GM20431 (cell line): ENCODE results near the gene PAIP2.
"Not testable (repeated sequence)": the region's sequence is repeated elsewhere in the genome, so short reads cannot be mapped to it uniquely, and the experiment has no call there.

Source experiments
- in situ Hi-C: fragments of 300-500 bp; cut with MseI, MboI; formaldehyde crosslinking; loops from one replicate; pipeline ENCODE4 v1.15.0; 2020; ENCODE audit warnings: low sequenced_read_pairs; ENCODE audit not compliant: unreplicated experiment

PAIP2 gene

DNA sequence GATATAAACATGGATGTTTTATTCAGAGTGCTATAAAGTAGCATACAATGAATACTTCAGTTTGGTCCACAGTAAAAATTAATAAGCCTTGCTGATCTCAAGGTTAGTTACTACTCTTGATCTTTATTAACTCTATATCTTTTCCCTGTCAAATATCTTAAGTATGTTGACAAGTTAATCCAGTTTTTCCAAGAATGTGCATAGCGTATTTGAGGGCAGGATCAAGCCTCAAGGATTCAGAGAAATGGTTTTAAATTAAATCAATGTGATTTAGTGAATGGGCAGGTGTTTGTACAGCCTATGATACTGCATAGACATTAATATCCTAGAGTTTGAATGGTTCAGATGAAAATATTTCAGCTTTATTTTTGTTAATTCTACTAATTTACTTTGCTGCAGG is 27.4 kb upstream of the PAIP2 start:
- in situ Hi-C loops, result no loop called here

DNA sequence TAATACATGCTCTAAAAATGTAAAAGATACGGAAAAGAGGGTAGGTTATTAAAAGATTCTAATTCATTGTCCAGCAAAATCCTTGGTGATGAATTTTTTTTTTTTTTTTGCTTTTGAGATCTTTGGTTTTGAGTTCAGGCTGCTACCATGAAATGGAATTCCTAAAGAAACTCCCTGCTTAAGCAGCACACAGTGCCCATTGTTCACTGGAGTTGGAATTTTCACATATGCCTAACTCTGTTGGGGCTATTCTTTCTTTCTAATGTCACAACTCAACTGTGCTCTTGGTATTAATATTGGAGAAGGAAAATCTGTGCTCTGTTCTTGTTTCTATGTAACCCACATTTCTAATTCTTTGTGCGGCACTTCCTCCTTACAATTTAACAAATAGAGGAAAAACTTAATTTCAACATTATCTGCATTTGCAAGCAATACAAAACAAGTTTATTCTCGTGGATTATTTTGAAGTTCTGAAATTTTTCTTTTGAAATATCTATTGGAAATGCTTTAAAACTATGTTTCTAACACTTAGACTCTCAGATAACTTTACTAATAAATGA is 26.5 kb upstream of the PAIP2 start:
- in situ Hi-C loops, result no loop called here

DNA sequence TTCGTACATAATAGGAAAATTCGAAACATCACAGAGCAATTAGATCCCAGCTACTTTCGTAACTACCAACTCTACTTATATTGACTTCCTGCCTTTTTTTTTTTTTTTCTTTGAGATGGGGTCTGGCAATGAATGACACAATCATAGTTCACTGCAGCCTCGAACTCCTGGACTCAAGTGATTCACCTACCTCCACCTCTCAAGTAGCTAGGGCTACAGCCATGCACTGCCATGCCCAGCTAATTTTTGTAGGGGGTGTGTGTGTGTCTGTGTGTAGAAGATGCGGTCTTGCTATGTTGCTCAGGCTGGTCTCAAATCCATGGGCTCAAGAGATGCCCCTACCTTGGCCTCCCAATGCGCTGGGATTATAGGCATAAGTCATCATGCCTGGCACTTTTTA is 5.8 kb upstream of the PAIP2 start:
- in situ Hi-C loops, result no loop called here

DNA sequence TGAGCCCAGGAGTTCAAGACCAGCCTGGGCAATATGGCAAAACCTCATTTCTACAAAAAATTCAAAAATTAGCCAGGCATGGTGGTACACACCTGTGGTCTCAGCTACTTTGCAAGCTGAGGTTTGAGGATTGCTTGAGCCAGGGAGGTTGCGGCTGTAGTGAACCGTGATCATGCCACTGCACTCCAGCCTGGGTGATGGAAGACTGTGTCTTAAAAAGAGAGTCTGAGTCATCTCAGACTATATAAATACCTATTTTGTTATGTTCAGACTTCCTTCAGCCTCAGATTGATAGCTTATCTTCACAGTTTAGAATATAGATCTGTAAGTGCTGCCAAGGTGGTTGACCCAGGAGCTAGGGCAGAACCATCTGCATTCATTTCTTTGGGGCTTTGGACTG is 1.6 kb upstream of the PAIP2 start:
- in situ Hi-C loops, result no loop called here

DNA sequence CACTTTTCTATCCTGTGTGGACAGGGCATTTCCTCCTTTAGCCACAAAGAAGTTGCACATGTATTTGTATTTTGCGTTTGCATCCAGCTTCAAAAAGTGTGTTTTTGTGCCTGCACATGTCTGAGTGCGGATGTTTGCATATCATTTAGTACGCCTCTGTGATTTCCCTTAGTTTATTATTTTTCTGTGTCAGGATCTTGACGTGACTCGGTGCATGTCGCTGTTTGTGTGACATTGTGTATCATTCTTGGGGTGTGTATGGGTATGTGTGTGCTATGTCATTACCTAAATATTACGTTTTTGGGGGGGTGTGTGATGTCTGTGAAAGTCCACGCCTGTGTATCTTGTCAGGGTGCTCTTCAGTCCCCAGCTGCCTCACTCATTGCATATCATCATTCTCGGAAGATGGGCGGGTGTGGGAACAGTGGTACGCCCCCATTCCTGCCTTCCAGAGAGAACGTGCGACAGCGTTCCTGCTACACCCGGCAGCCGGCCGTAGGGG is 416 bp upstream of the PAIP2 start:
- in situ Hi-C loops, result no loop called here

DNA sequence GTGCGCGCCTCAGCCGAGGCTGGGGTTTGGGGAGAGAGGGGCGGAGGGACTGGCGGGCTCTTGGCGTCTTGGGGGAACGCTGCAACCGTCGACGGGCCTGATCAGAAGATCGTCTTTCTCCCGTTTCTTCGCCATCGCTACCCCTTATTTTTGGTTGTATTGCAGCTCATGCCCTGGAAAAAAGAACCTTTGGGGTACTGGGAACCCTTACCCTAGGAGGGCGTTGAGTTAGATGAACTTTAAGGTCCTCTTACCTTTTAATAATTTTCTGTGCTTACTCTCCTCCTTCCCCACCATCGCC is 719 bp downstream of the PAIP2 start:
- in situ Hi-C loops, result no loop called here

DNA sequence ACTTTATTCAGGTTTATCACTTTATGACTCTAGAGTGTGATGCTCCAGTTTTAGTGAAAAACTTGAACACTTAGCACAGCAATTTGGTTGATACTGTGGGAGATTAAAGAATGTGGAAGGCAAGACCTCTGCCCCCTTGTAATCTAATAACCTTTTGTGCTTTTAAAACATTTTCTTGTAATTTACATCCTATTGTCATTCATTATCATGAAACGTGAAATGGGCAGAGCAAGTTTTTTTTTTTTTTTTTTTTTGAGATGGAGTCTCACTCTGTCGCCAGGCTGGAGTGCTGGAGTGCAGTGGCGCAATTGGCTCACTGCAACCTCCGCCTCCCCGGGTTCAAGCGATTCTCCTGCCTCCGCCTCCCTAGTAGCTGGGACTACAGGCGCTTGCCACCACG is 1.8 kb downstream of the PAIP2 start:
- in situ Hi-C loops, result no loop called here

DNA sequence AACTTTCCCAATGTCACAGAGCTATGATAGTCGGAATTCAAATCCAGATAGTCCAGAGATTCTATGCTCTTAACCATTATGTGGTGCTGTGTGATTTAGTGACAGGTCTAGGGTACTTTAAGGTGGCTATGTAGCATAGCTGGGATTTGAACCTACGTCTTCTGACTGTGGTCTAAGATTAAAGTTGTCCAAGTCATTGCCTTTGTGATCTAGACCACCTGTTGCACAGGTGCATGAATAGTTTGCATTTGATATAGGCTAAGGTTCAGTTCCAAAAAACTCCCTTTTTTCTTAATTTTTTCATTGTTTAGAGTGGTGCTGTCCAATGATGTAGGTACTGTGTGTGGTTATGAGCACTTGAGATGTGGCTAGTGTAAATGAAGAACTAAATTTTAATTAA is 2.5 kb downstream of the PAIP2 start:
- in situ Hi-C loops, result no loop called here

DNA sequence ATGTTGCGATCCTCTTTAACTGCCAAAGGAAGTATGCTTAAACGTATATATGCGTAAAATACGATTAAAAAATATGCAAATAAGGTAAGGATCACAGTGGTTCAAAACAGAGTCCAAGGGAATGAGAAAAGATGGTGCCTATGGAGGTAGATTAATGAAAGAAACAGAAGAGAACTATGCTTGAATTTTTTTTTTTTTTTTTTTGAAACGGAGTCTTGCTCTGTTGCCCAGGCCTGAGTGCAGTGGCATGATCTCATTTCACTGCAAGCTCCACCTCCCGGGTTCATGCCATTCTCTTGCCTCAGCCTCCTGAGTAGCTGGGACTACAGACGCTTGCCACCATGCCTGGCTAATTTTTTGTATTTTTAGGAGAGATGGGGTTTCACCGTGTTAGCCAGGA is 3.8 kb downstream of the PAIP2 start:
- in situ Hi-C loops, result not testable (repeated sequence)

DNA sequence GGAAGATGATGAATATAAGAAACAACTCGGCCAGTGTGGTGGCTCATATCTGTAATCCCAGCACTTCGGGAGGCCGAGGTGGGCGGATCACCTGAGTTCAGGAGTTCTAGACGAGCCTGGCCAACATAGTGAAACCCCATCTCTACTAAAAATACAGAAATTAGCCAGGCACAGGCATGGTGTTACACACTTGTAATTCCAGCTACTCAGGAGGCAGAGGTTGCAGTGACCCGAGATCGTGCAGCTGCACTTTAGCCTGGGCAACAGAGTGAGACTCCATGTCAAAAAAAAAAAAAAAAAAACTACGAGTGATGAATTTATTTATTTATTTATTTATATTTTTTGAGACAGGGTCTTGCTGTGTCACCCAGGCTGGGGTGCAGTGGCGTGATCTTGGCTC is 6.2 kb downstream of the PAIP2 start:
- in situ Hi-C loops, result not testable (repeated sequence)

DNA sequence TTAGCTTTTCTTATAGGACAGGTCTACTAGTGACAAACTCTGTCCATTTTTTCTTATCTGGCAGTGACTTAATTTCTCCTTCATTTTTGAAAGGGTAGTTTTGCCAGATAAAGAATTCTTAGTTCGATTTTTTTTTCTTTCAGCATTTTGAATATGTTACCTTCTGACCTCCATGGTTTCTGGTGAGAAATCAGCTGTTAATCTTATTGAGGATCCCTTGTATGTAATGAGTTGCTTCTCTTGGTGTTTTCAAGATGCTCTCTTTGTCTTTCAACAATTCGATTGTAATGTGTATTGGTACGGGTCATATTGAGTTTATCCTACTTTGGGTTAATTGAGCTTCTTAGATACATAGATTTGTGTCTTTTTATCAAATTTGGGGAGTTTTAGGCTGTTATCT is 12.5 kb downstream of the PAIP2 start:
- in situ Hi-C loops, result no loop called here

DNA sequence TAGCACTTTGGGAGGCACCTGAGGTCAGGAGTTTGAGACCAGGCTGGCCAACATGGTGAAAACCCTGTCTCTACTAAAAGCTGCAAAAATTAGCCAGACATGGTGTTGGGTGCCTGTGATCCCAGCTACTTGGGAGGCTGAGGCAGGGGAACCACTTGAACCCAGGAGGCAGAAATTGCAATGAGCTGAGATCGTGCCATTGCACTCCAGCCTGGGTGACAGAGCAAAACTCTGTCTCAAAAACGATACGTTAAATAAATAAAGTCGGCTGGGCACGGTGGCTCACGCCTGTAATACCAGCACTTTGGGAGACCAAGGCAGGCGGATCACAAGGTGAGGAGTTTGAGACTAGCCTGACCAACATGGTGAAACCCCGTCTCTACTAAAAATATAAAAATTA is 14.2 kb downstream of the PAIP2 start:
- in situ Hi-C loops, result not testable (repeated sequence)

DNA sequence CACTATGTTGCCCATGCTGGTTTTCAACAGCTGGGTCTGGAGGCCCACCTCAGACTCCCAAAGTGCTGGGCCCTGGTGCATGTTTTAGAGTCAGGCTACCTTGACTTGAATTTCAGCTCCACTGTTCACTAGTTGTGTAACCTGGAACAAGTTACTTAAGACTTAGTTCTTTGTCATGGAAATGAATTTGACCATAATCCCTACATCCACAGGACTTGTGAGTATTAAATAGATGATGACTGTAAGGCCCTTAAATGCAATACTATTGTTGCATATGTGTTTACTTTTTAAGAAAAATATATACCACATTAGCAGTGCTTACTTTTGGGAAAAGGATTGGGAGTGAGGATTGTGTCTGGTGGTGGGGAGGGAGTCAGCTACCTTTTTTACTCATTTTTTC is 16.4 kb downstream of the PAIP2 start:
- in situ Hi-C loops, result no loop called here

DNA sequence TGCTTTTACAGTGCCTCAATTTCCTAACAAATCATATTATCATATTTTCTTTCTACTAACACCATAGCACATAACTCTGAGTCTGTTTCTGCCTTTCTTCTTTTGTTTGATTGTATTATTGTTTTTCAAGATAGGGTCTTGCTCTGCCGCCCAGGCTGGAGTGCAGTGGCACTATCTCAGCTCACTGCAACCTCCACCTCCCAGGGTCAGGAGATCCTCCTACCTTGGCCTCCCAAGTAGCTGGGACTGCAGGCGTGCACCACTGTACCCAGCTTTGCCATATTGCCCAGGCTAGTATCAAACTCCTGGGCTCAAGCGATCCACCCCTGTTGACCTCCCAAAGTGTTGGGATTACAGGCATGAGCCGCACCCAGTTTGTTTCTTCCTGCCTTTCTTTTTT is 18.7 kb downstream of the PAIP2 start:
- in situ Hi-C loops, result no loop called here

DNA sequence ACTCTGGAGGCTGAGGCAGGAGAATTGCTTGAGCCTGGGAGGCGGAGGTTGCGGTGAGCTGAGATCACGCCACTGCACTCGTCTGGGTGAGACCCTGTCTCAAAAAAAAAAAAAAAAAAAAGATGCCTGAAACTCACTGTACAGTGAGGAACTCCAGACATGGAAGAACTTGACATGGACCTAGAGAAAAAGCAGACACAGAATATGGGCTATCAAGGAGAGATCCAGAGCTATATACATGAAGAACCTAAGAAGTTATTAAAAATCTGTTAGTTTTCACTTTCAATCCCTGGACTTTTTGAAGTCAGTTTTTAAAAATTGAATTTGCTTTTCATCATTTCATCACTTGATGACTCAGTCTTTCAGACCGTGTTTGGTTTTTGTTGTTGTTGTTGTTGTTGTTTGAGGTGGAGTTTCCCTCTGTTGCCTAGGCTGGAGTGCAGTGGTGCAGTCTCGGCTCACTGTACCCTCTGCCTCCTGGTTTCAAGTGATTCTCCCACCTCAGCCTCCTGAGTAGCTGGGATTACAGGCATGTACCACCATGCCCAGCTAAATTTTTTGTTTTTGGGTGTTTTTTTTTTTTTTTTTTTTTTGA is 20.3 kb downstream of the PAIP2 start:
- in situ Hi-C loops, result no loop called here

DNA sequence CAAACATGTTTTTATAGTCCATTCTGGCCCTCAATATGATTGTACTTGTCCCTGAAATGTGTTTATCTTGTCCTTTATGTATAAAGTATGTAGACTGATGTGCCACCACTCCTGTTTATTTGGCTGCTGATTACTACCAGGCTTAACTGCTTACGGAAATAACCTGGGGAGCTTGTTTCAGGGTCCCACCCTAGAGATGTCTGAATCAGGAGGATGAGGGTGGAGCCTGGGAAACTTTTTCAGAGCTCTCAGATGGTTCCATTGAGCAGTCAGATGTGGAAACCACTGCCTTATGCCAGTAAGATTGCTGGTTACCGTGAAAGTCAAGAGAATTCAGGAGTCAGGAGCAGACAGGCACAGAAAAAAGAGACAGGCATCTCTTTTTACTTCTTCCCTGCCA is 22.3 kb downstream of the PAIP2 start:
- in situ Hi-C loops, result no loop called here

DNA sequence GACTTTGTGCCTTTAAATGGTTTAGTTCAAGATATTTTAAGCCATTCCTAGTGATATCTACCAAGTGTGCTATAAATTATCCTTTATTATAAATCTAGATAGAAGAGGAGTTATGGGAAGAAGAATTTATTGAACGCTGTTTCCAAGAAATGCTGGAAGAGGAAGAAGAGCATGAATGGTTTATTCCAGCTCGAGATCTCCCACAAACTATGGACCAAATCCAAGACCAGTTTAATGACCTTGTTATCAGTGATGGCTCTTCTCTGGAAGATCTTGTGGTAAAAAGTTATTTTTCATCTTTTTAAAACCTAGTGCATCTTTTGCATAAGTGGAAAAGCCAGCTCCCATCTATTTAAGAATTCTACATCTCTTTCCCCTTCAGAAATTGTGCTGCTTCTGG is 22.8 kb downstream of the PAIP2 start:
- in situ Hi-C loops, result no loop called here

DNA sequence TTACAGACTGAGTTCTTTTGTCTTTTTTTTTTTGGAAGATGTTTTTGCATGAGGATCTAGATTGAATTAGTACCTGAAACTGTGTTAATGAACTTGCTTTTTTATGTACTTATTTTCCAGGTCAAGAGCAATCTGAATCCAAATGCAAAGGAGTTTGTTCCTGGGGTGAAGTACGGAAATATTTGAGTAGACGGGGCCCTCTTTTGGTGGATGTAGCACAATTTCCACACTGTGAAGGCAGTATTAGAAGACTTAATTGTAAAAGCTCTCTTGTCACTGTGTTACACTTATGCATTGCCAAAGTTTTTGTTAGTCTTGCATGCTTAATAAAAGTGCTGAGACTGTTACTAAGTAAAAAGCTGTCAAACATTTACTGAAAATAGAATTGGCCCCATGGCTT is 27.0 kb downstream of the PAIP2 start:
- in situ Hi-C loops, result no loop called here

DNA sequence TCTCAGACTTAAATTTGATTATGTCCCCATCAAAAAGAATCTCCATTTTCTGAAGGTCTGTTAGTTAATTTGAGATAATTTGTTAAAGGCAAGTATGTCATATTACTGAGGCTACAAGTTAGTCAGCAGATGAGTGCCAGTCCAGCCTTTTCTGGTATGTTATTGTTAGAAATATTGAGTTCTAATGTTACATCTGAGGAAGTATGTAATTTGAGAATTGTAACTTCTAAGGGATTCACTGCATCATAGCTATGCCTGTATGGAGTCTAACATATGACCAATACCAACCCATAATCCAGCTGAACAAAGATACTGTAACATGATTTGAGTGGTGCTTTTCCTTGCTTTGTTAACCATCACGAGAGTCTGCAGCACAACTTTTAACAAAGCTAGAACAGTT is 27.5 kb downstream of the PAIP2 start:
- in situ Hi-C loops, result no loop called here

DNA sequence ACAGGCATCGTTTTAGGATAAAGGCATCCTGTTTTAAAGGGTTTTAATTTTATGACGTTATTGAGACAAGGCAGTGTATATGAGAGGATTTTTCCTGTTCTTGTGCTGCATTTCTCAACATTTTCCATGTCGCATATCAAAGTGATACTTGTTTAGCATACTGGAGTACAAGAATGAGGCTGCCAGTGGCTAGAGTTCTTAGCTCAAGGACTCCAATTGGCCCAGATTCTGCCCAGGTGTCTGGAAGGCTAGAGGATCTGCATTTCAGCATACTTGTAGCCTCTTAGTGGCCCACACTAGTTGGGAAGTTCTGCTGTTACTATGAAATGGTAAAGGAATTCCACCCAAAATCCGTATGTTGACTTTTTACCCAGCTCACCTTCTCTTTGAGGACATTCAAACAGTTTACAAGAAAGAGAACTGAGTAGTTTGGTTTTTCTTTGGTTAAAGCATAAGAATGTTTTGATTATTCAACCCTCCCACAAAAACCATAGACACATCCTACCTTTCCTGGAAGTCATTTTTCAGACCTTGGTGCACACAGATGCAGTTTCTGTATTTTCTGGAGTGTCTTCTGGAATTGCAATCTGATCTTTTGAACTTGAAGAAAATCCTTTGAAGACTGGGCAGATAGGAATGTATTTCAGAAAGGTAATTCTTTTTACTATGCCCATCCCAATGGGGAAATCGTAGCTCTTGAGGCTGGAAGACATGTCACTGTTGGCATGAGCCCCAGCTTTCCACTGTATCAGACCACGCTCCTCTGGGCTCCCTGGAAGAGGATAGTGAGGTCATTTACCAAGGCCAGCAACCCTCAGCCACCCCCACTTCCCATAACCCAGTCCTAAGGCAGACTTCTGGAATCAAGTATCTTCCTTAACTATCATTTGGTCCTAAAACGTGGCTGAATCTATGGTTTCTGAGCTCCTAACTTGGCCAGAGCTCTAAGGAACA is 30.1 kb downstream of the PAIP2 start:
- in situ Hi-C loops, result no loop called here

DNA sequence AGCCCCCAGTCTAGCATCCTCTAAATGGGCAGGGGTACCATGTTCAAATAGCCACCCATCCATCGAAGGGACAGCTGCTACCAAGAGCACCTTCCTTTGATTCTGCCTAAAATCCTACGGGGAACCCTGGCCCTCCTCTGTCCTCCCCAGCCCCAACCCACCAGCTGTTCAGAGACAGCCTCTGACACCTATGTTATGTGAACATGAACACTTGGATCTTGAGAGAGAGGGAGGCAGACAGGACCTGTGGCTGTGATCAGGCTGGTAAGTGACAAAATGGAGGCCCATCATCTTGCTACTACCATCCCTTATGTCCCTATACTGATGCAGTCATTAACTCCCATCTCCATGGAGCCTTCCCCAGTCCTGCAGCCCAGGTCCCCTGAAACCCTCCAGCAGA is 33.3 kb downstream of the PAIP2 start:
- in situ Hi-C loops, result no loop called here
